Activated CD4-positive, alpha-beta T cell treated with anti-CD3 and anti-CD28 coated beads, Interleukin-2, amount 50 U/mL, for 1 hour (primary cell): Measurements from ENCODE around the gene EIF2S3B.
"Not testable (repeated sequence)": the region's sequence is repeated elsewhere in the genome, so short reads cannot be mapped to it uniquely, and the experiment has no call there.

Experiments used
- DNase-seq: peaks from one replicate; pipeline ENCODE4 v3.0.0-alpha.2; 2020

Gene EIF2S3B

DNA sequence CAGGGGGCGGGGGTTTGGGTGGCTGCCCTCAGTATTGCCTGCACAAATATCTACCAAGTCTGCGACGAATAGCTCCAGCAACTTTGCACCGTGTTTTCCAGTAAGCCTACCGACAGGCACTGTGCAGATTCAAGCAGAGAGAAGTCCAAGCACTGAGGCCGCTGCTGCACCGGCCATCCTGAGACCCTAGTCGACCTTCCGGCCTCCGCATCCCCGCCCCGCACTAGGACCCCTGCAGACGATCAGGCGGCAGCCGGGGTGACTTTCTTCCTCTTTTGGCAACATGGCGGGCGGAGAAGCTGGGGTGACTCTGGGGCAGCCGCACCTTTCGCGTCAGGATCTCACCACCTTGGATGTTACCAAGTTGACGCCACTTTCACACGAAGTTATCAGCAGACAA is at the start of gene EIF2S3B:
EIF2S3B (plus strand) TSS at position 271 of the 400 bp plus-strand sequence; CDS start at position 284, 13 bp downstream.
- DNase-seq: no peak

DNA sequence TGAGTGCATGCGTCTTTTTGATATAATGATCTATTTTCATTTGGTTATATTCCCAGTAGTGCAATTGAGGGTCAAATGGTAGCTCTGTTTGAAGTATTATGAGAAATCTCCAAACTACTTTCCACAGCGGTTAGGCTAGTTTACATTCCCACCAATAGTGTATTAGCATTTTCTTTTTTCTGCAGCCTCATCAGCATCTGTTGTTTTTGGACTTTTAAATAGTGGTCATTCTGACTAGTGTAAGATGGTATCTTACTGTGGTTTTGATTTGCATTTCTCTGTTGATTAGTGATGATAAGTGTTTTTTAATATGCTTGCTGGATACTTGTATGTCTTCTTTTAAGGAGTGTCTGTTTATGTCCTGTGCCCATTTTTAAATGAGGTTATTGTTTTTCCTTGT is 48.8 kb upstream of the EIF2S3B start:
- DNase-seq: no peak

DNA sequence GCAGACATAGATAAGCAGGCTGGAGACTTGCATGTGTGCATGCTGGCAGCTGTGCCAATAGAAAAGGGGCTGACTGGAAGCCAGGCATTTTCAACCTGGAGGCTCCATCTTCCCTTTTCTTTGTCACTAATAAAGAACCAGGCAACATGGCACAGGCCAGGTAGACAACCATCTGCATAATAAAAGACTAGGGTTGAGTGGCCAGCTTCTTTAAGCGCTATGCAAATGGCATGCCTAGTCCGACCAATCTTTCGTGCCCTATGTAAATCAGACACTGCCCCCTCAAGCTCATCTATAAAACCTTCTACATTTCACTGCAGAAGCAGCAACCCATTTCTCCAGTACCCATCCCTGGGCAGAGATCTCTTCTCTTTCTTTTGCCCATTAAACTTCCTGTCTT is 47.9 kb upstream of the EIF2S3B start:
- no peak for DNase-seq

DNA sequence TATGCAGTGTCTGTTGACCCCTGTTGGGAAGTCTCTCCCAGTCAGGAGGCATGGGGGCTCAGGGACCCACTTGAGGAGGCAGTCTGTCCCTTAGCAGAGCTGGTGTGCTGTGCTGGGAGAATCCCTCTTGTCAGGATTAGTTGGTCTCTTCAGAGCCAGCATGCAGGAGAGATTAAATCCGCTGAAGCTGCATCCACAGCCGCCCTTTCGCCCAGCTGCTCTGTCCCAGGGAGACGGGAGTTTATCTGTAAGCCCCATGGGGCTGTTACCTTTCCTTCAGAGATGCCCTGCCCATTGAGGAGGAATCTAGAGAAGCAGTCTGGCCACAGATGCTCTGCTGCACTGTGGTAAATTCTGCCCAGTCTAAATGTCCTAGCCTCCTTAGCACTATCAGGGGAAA is 39.4 kb upstream of the EIF2S3B start:
- DNase-seq: no peak

DNA sequence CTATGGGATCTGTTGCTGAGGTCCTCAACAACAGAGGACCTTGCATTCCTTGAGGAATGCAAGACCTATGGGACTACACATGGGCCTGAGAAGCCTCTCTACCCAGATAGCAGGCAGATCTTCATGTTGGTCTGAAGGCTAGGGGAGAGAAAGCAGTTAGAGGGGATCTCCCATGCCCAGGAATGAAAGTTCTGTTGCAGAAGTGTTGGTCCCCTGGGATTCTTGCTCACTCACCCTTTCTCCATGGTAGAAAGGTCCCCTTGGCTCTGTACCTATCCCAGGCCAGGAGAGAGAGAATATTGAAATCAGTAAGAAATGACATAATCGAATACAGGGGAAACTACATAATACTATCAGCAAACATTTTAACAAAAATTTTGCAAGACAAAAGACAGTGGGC is 36.0 kb upstream of the EIF2S3B start:
- DNase-seq: no peak

DNA sequence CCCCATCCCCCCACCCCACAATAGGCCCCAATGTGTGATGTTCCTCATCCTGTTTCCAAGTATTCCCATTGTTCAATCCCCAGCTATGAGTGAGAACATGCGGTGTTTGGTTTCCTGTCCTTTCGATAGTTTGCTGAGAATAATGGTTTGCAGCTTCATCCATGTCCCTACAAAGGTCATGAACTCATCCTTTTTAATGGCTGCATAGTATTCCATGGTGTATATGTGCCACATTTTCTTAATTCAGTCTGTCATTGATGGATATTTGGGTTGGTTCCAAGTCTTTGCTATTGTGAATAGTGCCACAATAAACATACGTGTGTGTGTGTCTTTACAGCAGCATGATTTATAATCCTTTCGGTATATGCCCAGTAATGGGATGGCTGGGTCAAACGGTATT is 32.9 kb upstream of the EIF2S3B start:
- not testable (repeated sequence) for DNase-seq

DNA sequence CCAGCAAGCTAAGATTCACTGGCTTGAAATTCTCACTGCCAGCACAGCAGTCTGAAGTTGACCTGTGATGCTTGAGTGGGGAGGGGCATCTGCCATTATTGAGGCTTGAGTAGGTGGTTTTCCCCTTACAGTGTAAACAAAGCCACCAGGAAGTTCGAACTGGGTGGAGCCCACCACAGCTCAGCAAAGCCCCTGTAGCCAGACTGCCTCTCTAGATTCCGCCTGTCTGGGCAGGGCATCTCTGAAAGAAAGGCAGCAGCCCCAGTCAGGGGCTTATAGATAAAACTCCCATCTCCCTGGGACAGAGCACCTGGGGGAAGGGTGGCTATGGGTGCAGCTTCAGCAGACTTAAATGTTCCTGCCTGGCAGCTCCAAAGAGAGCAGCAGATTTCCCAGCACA is 23.8 kb upstream of the EIF2S3B start:
- DNase-seq: not testable (repeated sequence)

DNA sequence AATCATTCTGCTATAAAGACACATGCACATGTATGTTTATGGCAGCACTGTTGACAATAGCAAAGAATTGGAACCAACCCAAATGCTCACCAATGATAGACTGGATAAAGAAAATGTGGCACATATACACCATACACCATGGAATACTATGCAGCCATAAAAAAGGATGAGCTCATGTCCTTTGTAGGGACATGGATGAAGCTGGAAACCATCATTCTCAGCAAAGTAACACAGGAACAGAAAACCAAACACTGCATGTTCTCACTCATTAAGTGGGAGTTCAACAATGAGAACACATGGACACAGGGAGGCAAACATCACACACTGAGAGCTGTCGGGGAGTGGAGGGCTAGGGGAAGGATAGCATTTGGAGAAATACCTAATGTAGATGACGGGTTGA is 18.4 kb upstream of the EIF2S3B start:
- DNase-seq: not testable (repeated sequence)

DNA sequence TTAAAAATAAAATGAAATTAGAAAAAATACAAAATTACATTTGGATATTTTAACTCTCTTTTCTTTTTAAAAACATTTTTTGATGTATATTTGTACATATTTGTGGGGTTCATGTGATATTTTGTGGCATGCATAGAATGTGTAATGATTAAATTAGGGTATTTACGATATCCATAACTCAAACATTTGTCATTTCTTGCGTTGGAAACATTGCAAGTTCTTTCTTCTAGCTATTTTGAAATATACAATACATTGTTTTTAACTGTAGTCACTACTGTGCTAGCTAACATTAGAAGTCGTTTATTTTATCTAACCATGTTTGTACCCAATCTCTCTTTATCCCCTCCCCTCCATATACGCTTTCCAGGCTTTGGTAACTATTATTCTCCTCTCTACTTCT is 13.9 kb upstream of the EIF2S3B start:
- no peak for DNase-seq

DNA sequence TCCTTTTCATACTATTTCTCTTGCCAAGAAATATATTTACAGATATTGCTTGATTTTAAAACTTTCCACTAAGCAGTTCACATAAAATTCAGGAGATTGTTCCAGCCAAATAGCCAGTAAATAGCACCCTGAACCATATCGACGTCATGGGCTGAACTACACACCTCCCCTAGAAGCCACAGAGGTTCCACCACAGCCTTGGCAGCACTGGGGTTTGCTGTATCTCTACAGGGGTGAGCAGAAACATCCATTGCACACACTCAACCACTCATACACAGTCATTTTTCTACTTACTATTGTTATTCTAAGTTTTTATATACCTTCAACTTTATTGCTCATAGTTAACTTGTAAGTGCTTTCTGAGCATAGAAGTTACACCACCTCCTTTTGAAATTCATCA is 8.1 kb upstream of the EIF2S3B start:
- no peak for DNase-seq

DNA sequence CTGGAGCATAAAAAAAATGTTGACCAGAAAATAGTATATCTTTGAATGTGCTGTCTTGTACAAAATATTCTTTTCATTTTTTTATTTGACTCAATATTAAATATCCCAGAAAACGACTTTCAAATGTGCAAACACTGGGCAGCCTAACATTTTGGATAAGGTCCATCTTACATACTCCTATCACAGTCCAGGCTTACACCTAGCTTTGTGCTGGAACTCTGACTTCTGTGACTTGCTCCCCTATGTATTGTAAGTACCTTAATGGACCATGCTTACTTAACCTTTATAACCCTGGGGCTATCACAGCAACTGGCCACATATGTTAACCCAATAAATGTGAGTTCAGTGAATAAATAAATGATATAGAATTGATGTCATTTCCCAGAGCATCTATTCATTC is 7.6 kb upstream of the EIF2S3B start:
- no peak for DNase-seq

DNA sequence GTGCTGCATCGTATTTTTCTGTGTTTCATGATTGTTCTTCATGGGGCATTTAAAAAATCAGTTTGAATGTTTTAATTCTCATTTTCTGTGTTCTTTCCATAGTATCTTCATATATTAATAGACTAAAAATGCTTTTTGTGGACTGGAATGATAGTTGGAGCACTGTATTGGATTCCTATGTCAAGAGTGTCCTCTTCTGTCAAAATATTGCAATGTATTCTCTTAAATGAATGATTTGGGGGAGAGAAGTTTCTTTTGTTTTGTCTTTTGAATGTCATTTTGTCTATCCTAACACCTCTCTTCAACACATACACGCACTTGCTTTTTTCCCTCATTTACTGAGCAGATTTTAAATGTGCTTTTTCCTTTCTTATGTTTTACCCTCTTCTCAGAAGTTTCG is 4.7 kb upstream of the EIF2S3B start:
- no peak for DNase-seq

DNA sequence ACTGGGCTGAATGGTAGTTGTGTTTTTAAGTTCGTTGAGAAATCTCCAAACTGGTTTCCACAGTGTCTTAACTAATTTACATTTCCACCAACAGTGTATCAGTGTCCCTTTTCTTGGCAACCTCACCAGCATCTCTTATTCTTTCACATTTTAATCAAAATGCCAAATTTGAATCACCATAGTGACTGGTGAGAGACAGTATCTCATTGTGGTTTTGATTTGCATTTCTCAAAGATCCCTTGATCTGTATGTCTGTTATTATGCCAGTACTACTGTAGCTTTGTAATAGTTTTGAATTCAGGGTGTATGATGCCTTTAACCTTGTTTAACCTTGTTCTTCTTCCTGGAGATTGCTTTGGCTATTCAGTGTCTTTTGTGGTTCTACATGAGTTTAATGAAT is 2.2 kb upstream of the EIF2S3B start:
- no peak for DNase-seq

DNA sequence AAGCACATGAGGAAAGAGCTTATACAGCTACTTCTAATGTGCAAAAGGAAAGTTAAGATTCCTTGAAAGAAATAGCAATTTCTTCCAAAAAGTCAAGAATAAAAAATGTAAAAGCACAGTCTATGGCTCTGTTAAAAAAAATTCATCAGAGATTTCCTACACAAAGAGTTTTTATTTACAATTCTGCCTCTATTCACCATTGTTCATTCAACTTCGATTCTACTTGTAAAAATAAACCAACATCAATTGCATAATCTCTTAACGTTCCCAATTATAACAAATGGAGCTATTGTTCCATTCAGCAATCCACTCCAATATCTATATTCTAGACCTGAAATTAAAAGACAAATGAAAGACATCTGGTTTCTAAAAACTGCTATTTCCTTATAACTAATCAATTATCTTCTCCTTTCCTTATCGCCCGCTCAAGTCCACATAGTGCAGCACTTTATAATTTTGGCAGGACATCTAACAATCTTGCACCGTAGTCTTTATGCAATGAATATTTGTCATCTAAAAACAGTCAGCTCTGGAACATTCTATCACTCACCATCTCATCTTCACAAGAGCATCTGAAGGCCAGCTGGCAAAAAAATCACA is 6.2 kb downstream of the EIF2S3B start:
- DNase-seq: no peak

DNA sequence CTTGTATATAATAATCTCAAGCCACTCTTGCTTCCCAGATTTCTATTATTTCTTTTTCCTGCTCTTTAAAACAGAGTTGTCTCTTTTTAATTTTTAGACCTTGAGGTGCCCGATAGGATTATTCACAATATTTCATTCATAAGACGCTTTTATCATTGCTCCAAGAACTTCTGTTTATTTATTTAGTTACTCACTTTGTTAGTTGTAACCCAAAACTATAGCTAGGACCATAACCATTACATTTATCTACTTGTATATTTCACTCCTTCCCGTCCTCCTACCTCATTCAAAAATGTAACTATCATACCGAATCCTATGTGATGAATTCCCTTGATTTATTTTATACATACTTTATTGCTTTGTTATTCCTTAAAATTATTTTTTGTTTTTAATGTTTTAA is 7.1 kb downstream of the EIF2S3B start:
- DNase-seq: no peak

DNA sequence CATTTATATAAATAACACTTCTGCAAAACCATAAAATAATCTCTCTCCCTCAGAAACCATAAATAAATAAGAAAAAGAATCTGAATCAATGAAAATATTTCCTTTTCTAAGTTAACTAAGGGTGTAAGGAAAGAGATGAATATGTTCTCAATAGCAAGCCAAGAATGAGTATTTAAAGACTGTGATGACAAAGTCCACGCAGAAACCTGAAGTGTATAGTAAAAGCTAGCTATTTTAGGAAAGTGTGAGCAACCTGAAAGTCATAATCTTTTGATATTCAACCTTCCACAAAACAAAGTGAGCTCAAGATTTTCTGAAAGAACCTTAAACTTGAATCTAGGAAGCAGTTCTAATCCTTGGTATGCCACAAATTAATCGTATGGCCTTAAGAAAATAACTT is 15.9 kb downstream of the EIF2S3B start:
- no peak for DNase-seq

DNA sequence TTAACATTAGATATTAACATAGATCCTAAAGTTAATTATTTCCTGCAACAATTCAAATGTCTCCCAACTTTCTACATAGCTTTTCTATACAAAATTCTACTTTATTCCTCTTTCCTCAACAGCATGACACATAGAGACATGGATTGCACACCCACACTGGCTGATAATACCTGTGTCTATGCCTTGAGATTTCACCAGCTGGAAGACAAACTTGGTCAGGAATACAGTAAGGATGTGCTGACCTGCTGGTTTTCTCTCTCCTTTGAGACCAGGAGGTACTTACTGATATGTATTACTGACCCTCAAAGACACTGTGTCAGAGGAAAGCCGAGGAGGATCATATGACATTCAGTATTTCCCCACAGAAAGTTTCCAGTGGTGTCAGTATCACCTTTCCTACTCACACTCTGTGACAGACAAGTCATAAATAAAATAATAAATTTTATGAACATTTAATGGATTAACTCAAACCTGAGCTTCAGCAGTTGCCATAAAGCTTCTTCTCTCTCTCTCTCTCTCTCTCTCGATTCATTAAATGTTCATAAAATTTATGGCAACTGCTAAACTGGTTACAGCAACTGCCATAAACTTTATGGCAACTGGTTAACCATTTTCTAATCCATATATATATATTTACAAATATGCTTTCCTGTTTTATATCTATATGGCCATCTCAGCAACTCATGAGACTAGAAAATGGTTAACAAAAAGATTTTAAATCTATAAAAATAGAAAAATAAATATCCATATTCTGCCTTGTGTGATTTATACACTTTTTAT is 22.7 kb downstream of the EIF2S3B start:
- no peak for DNase-seq

DNA sequence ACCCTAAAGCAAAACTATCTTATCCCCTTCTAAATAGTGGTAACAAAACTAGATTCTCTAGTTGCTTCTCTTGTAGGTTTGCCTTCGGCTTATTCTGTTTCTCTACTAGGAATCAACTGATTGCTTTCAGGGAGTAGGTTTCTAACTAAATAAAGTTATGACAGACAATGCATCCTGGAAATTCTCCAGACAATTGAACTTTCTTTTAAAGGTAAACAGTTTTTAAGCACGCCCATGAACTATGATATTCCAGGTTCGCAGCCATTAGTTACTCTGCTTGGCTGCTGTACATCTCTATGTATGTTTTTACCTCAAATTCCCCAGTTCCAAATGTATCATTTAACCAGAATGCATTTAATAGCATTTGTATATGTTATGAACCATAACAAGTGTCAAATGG is 23.9 kb downstream of the EIF2S3B start:
- DNase-seq: no peak

DNA sequence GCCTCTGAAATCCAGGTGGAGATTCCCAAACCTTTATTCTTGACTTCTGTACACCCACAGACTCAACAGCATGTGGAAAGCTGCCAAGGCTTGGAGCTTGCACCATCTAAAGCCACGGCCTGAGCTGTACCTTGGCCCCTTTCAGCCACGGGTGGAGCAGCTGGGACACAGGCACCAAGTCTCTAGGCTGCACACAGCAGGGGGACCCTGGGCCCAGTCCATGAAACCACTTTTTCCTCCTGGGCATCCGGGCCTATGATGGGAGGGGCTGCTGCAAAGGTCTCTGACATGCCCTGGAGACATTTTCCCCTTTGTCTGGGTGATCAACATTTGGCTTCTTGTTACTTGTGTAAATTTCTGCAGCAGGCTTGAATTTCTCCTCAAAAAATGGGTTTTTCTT is 32.0 kb downstream of the EIF2S3B start:
- DNase-seq: no peak

DNA sequence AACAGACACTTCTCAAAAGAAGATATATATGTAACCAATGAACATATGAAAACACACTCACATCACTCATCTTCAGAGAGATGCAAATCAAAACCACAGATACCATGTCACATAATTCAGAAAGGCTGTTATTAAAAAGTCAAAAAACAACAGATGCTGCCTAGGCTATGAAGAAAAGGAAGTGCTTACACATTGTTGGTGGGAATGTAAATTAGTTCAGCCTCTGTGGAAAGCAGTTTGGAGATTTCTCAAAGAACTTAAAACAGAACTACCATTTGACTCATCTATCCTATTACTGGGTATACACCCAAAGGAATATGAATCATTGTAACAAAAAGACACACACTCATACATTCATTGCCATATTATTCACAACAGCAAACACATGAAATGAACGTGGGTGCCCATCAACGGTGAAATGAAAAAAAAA is 35.1 kb downstream of the EIF2S3B start:
- DNase-seq: no peak

DNA sequence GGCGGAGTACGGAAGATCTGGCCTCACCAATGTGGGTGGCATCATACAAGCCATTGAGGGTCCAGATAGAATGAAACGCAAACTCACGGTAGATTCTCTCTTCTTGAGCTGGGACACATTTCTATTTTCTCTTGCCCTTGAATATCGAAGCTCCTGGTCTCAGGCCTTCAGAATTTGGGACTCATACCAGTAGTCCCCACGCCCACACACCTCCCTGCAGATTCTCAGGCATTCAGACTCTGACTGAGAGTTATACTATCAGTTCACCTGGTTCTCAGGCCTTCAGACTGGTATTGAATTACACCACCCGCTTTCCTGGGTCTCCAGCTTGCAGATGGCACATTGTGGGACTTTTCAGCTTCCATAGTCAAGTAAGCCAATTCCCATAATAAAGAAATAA is 37.8 kb downstream of the EIF2S3B start:
- DNase-seq: no peak

DNA sequence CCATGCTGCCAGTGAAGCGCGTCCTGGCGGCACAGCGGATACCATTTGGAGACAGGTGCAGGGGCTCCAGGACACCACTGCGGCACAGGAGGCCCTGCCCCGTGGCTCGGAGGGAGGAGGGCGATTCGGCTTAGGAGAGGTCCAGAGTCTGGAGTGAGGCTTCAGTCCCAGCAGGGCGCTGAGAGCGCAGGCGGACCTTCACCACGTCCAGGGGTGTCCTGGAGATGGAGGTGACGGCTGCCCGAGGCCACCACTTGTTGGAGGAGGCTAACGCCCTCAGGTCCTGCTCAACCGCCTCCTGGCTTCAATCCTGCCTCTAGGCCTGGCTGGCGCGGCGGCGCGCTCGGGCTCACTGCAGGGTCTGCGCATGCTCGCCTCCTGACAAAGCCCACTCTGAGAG is 45.7 kb downstream of the EIF2S3B start:
- no peak for DNase-seq

DNA sequence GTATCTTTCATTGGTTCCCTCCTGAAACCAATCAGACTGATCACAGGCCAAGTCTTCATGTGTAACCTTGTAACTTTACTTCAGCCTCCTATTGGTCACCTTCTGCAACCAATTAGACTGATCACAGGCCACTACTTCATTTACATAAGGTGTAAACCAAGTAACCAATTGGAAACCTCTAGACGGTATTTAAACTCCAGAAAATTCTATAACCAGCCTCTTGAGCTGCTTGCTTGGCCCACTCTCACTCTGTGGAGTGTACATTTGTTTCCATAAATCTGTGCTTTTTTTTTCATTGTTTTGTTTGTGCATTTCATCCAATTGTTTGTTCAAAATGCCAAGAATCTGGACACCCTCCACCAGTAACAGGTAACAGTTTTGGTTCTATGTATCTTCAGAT is 47.5 kb downstream of the EIF2S3B start:
- no peak for DNase-seq

DNA sequence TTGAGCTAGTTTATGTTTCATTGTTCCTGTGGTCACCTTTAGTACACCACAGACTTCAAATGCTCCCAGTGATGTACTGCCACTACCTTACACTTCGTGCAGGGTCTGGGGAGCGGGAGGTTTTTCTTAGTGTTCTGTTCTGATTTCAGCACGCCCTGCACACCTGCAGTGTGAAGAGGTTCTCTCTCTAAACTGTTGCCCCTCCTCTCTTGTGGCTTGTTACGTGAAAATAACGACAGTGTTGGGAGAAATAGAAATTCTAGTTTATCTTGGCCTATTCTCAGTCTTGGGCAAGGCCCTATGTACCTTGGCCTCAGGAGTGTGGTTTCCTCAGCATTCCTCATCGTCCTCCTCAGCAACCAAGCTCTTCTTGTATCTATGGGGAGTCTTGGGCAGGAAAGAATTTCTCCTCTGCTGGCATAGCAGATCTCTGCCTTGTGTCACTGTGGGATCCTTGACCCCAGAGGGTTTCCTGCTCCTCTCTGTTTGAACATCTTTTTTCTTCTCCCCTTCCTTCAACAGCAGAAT is 48.6 kb downstream of the EIF2S3B start:
- no peak for DNase-seq
